ENCODE measurements around the gene CCSER1. TPM values are rescaled to one million over a fixed set of nuclear protein-coding genes. Genes with fewer than 3 reads are reported as not detected.

The CCSER1 gene
- total and polyA plus RNA-seq, 2 experiments from 2014 or later, result 2.9 to 3.4 TPM

DNA sequence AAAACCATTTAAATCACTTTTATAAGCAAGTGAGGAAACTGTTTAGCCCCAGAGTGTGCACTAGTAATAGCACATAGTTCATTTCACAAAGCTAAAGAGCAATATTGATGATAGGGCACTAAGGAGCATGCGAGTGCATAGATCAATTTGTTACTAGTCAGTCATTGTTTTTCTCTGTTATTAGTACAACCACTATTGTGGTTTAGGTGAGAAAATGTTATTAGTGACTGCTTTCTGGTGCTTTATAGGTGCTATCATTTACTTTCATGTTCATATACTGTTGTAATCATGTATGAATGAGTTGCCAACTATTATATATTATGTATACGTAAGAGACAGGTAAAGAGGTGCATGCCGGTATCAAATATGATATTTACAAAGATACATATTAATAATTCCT is 113.8 kb downstream of the CCSER1 start (continued):
- TF ChIP-seq ZNF462 (CRISPR knock-in tag; IDR thresholded peaks at IDR 0.05) (no peak), EZH2 (IDR thresholded peaks at IDR 0.05; ENCODE audit: low read depth, unreplicated experiment) (no peak), REST (IDR thresholded peaks at IDR 0.05; ENCODE audit: unreplicated experiment) (no peak), ZNF114 (CRISPR knock-in tag; IDR thresholded peaks at IDR 0.05) (no peak), ZNF331 (CRISPR knock-in tag; IDR thresholded peaks at IDR 0.05; ENCODE audit: low read depth) (no peak), EZH2phosphoT487 (IDR thresholded peaks at IDR 0.05; ENCODE audit: unreplicated experiment) (no peak), POLR2AphosphoS5 (IDR thresholded peaks at IDR 0.05; ENCODE audit: low read depth) (no peak), CREB1 (CRISPR knock-in tag; IDR thresholded peaks at IDR 0.05; ENCODE audit: low read depth) (no peak), JUNB (IDR thresholded peaks at IDR 0.05; ENCODE audit: unreplicated experiment) (no peak), STAT1 (IDR thresholded peaks at IDR 0.05; ENCODE audit: unreplicated experiment) (no peak)
